Endothelial cell of umbilical vein (primary cell): Measurements from ENCODE around the gene IL22.

Experiments
- EZH2 ChIP-seq: IDR thresholded peaks from 2 replicates; pipeline ENCODE4 v1.6.1; 2012; ENCODE audit warnings: borderline replicate concordance, low read depth, mild to moderate bottlenecking, moderate library complexity, low read length, inconsistent platforms; ENCODE audit not compliant: severe bottlenecking
- FOS ChIP-seq: IDR thresholded peaks from 2 replicates; pipeline ENCODE4 v1.6.1; 2011; ENCODE audit warnings: mild to moderate bottlenecking, low read length, moderate library complexity, borderline replicate concordance; ENCODE audit not compliant: insufficient read depth
- JUN ChIP-seq: IDR thresholded peaks from 2 replicates; pipeline ENCODE4 v1.6.1; 2011; ENCODE audit warnings: borderline replicate concordance, low read depth; ENCODE audit not compliant: insufficient read length, insufficient read depth
- MAX ChIP-seq: IDR thresholded peaks from 2 replicates; pipeline ENCODE4 v1.6.1; 2011; ENCODE audit not compliant: insufficient read depth, insufficient read length
- MYC ChIP-seq: IDR thresholded peaks from one replicate; pipeline ENCODE4 v1.6.1; 2011; ENCODE audit warnings: mild to moderate bottlenecking, low read depth, low read length
- POLR2A ChIP-seq: IDR thresholded peaks from 2 replicates; pipeline ENCODE4 v1.6.1; 2012; ENCODE audit warnings: low read depth, mild to moderate bottlenecking, control low read depth, low read length
- POLR2AphosphoS5 ChIP-seq: IDR thresholded peaks from 2 replicates; pipeline ENCODE4 v1.6.1; 2012; ENCODE audit warnings: low read depth, mild to moderate bottlenecking, control low read depth, low read length, moderate library complexity; ENCODE audit not compliant: insufficient read depth
- TF ChIP-seq, protein P1 (sequence below), 2 donors: IDR thresholded peaks; 1 replicate in 1 of 2; 2 replicates in 1 of 2; pipeline ENCODE4 v1.5.1; 2011; ENCODE audit warnings: low read length in 2 of 2, mild to moderate bottlenecking in 2 of 2, moderate library complexity in 2 of 2, control low read depth in 1 of 2, inconsistent platforms in 1 of 2, low read depth in 1 of 2; ENCODE audit not compliant: insufficient read depth in 1 of 2; ENCODE audit errors: extremely low read depth in 1 of 2

DNA sequence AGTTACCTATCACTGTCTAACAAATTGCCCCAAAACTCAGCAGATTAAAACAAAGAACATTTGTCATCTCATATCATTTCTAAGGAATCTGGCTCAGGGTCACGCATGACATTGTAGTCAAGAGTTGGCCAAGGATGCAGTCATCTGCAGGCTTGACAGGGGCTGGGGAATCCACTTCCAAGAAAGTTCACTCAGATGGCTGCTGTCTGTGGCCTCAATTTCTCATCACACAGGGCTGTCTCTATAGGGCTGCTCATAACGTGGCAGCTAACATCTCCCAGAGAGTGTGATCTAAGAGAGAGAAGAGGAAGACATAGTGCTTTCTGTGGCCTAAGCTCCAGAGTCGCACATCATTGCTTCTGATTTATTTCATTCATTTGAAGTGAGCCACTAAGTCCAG, 17.0 kb upstream of the IL22 start:
- no peak for TF ChIP-seq POLR2AphosphoS5
- TF ChIP-seq, protein P1, sequence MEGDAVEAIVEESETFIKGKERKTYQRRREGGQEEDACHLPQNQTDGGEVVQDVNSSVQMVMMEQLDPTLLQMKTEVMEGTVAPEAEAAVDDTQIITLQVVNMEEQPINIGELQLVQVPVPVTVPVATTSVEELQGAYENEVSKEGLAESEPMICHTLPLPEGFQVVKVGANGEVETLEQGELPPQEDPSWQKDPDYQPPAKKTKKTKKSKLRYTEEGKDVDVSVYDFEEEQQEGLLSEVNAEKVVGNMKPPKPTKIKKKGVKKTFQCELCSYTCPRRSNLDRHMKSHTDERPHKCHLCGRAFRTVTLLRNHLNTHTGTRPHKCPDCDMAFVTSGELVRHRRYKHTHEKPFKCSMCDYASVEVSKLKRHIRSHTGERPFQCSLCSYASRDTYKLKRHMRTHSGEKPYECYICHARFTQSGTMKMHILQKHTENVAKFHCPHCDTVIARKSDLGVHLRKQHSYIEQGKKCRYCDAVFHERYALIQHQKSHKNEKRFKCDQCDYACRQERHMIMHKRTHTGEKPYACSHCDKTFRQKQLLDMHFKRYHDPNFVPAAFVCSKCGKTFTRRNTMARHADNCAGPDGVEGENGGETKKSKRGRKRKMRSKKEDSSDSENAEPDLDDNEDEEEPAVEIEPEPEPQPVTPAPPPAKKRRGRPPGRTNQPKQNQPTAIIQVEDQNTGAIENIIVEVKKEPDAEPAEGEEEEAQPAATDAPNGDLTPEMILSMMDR (IDR thresholded peaks at IDR 0.05; ENCODE audit: extremely low read depth in 1 of 2, insufficient read depth in 1 of 2, low read depth in 1 of 2, low read length in 2 of 2): no peak
- TF ChIP-seq EZH2: no peak
- no peak for TF ChIP-seq MAX
- TF ChIP-seq POLR2A: no peak
- no peak for TF ChIP-seq JUN
- no peak for TF ChIP-seq FOS
- no peak for TF ChIP-seq MYC
